GM21447 (cell line): Measurements from ENCODE around the gene GREM2.

Experiments
- ATAC-seq: cut with Tn5 transposase; IDR thresholded peaks from one replicate; pipeline ENCODE4 v1.9.1; 2021; ENCODE audit not compliant: unreplicated experiment

Gene GREM2

DNA sequence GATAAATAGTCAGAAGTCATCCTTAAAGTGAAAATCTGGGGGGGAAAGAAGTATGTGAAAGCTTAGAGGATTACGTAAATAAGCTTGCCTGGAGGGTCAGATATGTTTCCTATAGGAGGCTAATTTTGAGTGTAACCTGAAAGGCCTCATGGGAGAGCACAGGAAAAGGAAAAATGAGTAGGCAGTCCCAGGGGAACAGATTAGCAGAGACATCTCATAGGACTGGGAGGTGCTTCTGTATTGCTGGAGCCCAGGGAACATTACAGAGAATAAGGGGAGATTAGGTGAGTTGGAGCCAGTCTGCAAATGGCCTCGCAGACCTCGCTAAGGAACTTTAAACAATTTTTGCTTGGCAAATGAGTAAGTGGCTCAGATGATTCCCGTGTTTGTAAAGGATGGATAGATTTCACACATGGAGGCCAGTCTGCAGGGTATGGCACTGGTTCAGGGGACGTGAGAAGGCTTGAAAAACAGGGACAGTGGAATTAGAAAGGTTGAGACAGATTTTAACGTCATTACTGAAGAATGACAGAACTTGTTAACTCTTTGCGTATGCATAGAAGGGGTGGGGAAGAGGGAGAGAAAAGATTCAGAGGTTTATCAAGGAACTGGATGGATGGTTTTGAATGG lies 149.1 kb downstream of the GREM2 start:
- ATAC-seq: no peak

GRCh38 chr1:240462277-240462676 lies 149.7 kb downstream of the GREM2 start:
- ATAC-seq: no peak

- ATAC-seq: no peak
Observed at GRCh38 chr1:240457203-240457602, 154.8 kb downstream of the GREM2 start.

GRCh38 chr1:240455228-240455821 lies 156.6 kb downstream of the GREM2 start:
- no peak for ATAC-seq

GRCh38 chr1:240445369-240445768 lies 166.6 kb downstream of the GREM2 start:
- no peak for ATAC-seq

- no peak for ATAC-seq
Observed at GRCh38 chr1:240441669-240442068, 170.3 kb downstream of the GREM2 start.
